ENCODE results near the gene FN3KRP. TPM values are rescaled to one million over a fixed set of nuclear protein-coding genes. Genes with fewer than 3 reads are reported as not detected.
A peak's percentile ranks its signal among the peaks of the same experiment; 100 is the strongest.

FN3KRP gene
- total RNA-seq, 1 experiment from 2014 or later = 19.7 TPM

- TF ChIP-seq, protein P1, sequence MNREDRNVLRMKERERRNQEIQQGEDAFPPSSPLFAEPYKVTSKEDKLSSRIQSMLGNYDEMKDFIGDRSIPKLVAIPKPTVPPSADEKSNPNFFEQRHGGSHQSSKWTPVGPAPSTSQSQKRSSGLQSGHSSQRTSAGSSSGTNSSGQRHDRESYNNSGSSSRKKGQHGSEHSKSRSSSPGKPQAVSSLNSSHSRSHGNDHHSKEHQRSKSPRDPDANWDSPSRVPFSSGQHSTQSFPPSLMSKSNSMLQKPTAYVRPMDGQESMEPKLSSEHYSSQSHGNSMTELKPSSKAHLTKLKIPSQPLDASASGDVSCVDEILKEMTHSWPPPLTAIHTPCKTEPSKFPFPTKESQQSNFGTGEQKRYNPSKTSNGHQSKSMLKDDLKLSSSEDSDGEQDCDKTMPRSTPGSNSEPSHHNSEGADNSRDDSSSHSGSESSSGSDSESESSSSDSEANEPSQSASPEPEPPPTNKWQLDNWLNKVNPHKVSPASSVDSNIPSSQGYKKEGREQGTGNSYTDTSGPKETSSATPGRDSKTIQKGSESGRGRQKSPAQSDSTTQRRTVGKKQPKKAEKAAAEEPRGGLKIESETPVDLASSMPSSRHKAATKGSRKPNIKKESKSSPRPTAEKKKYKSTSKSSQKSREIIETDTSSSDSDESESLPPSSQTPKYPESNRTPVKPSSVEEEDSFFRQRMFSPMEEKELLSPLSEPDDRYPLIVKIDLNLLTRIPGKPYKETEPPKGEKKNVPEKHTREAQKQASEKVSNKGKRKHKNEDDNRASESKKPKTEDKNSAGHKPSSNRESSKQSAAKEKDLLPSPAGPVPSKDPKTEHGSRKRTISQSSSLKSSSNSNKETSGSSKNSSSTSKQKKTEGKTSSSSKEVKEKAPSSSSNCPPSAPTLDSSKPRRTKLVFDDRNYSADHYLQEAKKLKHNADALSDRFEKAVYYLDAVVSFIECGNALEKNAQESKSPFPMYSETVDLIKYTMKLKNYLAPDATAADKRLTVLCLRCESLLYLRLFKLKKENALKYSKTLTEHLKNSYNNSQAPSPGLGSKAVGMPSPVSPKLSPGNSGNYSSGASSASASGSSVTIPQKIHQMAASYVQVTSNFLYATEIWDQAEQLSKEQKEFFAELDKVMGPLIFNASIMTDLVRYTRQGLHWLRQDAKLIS (CRISPR knock-in tag; IDR thresholded peaks at IDR 0.05; ENCODE audit: borderline replicate concordance) = no peak
- no peak for TF ChIP-seq JUN (CRISPR knock-in tag; IDR thresholded peaks at IDR 0.05)
- no peak for TF ChIP-seq NR2C2 (CRISPR knock-in tag; IDR thresholded peaks at IDR 0.05)
- no peak for TF ChIP-seq SMAD4 (CRISPR knock-in tag; IDR thresholded peaks at IDR 0.05)
- no peak for TF ChIP-seq PRDM15 (CRISPR knock-in tag; IDR thresholded peaks at IDR 0.05)
- TF ChIP-seq, protein P2, sequence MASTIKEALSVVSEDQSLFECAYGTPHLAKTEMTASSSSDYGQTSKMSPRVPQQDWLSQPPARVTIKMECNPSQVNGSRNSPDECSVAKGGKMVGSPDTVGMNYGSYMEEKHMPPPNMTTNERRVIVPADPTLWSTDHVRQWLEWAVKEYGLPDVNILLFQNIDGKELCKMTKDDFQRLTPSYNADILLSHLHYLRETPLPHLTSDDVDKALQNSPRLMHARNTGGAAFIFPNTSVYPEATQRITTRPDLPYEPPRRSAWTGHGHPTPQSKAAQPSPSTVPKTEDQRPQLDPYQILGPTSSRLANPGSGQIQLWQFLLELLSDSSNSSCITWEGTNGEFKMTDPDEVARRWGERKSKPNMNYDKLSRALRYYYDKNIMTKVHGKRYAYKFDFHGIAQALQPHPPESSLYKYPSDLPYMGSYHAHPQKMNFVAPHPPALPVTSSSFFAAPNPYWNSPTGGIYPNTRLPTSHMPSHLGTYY (CRISPR knock-in tag; IDR thresholded peaks at IDR 0.05) = no peak
- TF ChIP-seq GABPB1 (CRISPR knock-in tag; IDR thresholded peaks at IDR 0.05) = no peak
- no peak for TF ChIP-seq ZNF423 (CRISPR knock-in tag; IDR thresholded peaks at IDR 0.05)
- TF ChIP-seq NFYB (CRISPR knock-in tag; conservative IDR thresholded peaks at IDR 0.05; ENCODE audit: low read depth) = no peak
- TF ChIP-seq FOXK1 (CRISPR knock-in tag; IDR thresholded peaks at IDR 0.05) = no peak; the same call in 1 of the 2 replicates
- no peak for TF ChIP-seq CBFB (CRISPR knock-in tag; IDR thresholded peaks at IDR 0.05; ENCODE audit: low read depth)
- TF ChIP-seq ZNF138 (CRISPR knock-in tag; conservative IDR thresholded peaks at IDR 0.05) = no peak
- no peak for TF ChIP-seq SP1 (CRISPR knock-in tag; conservative IDR thresholded peaks at IDR 0.05)
- no peak for TF ChIP-seq ATF1 (CRISPR knock-in tag; IDR thresholded peaks at IDR 0.05)
- TF ChIP-seq ZNF263 (CRISPR knock-in tag; IDR thresholded peaks at IDR 0.05; ENCODE audit: low read depth) = no peak
- no peak for TF ChIP-seq JAZF1 (CRISPR knock-in tag; IDR thresholded peaks at IDR 0.05)
- TF ChIP-seq NFE2L1 (CRISPR knock-in tag; IDR thresholded peaks at IDR 0.05) = peak; percentile 1; the same call in 1 of the 2 replicates
- TF ChIP-seq USF1 (CRISPR knock-in tag; IDR thresholded peaks at IDR 0.05) = peak; percentile 22; the same call in 1 of the 2 replicates
- TF ChIP-seq MYBL2 (CRISPR knock-in tag; IDR thresholded peaks at IDR 0.05) = 0 out of 2 replicates have a peak, but pooled peaks have one; percentile 40
- TF ChIP-seq FOXP1 (CRISPR knock-in tag; IDR thresholded peaks at IDR 0.05; ENCODE audit: borderline replicate concordance) = peak; percentile 69
- no peak for TF ChIP-seq ZNF396 (CRISPR knock-in tag; IDR thresholded peaks at IDR 0.05; ENCODE audit: borderline replicate concordance)
- TF ChIP-seq, protein P3, sequence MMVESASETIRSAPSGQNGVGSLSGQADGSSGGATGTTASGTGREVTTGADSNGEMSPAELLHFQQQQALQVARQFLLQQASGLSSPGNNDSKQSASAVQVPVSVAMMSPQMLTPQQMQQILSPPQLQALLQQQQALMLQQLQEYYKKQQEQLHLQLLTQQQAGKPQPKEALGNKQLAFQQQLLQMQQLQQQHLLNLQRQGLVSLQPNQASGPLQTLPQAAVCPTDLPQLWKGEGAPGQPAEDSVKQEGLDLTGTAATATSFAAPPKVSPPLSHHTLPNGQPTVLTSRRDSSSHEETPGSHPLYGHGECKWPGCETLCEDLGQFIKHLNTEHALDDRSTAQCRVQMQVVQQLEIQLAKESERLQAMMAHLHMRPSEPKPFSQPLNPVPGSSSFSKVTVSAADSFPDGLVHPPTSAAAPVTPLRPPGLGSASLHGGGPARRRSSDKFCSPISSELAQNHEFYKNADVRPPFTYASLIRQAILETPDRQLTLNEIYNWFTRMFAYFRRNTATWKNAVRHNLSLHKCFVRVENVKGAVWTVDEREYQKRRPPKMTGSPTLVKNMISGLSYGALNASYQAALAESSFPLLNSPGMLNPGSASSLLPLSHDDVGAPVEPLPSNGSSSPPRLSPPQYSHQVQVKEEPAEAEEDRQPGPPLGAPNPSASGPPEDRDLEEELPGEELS (CRISPR knock-in tag; IDR thresholded peaks at IDR 0.05) = no peak
- TF ChIP-seq AR (CRISPR knock-in tag; IDR thresholded peaks at IDR 0.05) = no peak
- no peak for TF ChIP-seq ZNF416 (CRISPR knock-in tag; IDR thresholded peaks at IDR 0.05)
- peak; percentile 24; the same call in 1 of the 2 replicates for TF ChIP-seq CREM (CRISPR knock-in tag; IDR thresholded peaks at IDR 0.05)
- no peak for TF ChIP-seq EMX1 (CRISPR knock-in tag; IDR thresholded peaks at IDR 0.05)
Observed at GRCh38 chr17:82734987-82735866, 18.7 kb downstream of the FN3KRP start, which contains the start of gene FN3K (continued).

Measured in WTC11 (cell line).